Neuronal stem cell (in vitro differentiated cells): Measurements from ENCODE around the gene APLF.

ENCODE experiments used
- DNase-seq: peaks from one replicate; pipeline ENCODE4 v3.0.0-alpha.2; 2013; ENCODE audit warnings: low spot score
- H2AFZ ChIP-seq: one replicate; pipeline ENCODE4 v1.6.1; 2013; ENCODE audit warnings: mild to moderate bottlenecking, low read length, inconsistent platforms
- H2AK5ac ChIP-seq: 2 replicates; pipeline ENCODE4 v1.6.1; 2013; ENCODE audit warnings: low read depth, mild to moderate bottlenecking, inconsistent platforms, low read length, moderate library complexity, mixed read lengths
- H2BK120ac ChIP-seq: 2 replicates; pipeline ENCODE4 v1.6.1; 2013; ENCODE audit warnings: low read depth, mild to moderate bottlenecking, inconsistent platforms, low read length, moderate library complexity, mixed read lengths
- H2BK12ac ChIP-seq: one replicate; pipeline ENCODE4 v1.6.1; 2013; ENCODE audit warnings: low read length, inconsistent platforms
- H2BK15ac ChIP-seq: 2 replicates; pipeline ENCODE4 v1.6.1; 2013; ENCODE audit warnings: mild to moderate bottlenecking, low read length, inconsistent platforms, mixed read lengths
- H2BK5ac ChIP-seq: one replicate; pipeline ENCODE4 v1.6.1; 2013; ENCODE audit warnings: inconsistent platforms, mild to moderate bottlenecking, low read length, moderate library complexity
- H3K14ac ChIP-seq: one replicate; pipeline ENCODE4 v1.6.1; 2013; ENCODE audit warnings: low read length, inconsistent platforms
- H3K18ac ChIP-seq: 2 replicates; pipeline ENCODE4 v1.6.1; 2013; ENCODE audit warnings: low read length, inconsistent platforms
- H3K23ac ChIP-seq: 2 replicates; pipeline ENCODE4 v1.6.1; 2013; ENCODE audit warnings: low read depth, mild to moderate bottlenecking, mixed read lengths, low read length, inconsistent platforms; ENCODE audit not compliant: poor library complexity
- H3K27ac ChIP-seq: replicated peaks from 3 replicates; pipeline ENCODE4 v1.5.1; 2013; ENCODE audit warnings: low read length, inconsistent platforms
- H3K27me3 ChIP-seq, 3 experiments: 2 replicates each; pipeline ENCODE4 v1.6.1; 2013; ENCODE audit warnings: low read length in 3 of 3, mild to moderate bottlenecking in 2 of 3, inconsistent platforms in 1 of 3, low read depth in 1 of 3, mixed read lengths in 1 of 3, moderate library complexity in 1 of 3; ENCODE audit not compliant: control insufficient read depth in 3 of 3, insufficient read depth in 3 of 3
- H3K36me3 ChIP-seq, 2 donors: replicated peaks in 1 of 2; 2 replicates each; pipeline ENCODE4 v1.6.1; 2013; ENCODE audit warnings: low read length in 2 of 2; ENCODE audit not compliant: control insufficient read depth in 2 of 2, insufficient read depth in 2 of 2
- H3K4ac ChIP-seq: 2 replicates; pipeline ENCODE4 v1.6.1; 2013; ENCODE audit warnings: inconsistent platforms, mild to moderate bottlenecking, low read length, moderate library complexity
- H3K4me1 ChIP-seq, 2 donors: 1 replicate in 1 of 2; 2 replicates in 1 of 2; pipeline ENCODE4 v1.6.1; 2013; ENCODE audit warnings: low read length in 2 of 2, low read depth in 1 of 2; ENCODE audit not compliant: control insufficient read depth in 2 of 2, insufficient read depth in 1 of 2
- H3K4me2 ChIP-seq: one replicate; pipeline ENCODE4 v1.6.1; 2013; ENCODE audit warnings: mild to moderate bottlenecking, low read length, inconsistent platforms; ENCODE audit not compliant: insufficient read depth, poor library complexity, severe bottlenecking
- H3K4me3 ChIP-seq, 2 donors: 2 replicates each; pipeline ENCODE4 v1.5.1; 2013; ENCODE audit warnings: low read length in 2 of 2, mild to moderate bottlenecking in 2 of 2, inconsistent platforms in 1 of 2, moderate library complexity in 1 of 2
- H3K79me1 ChIP-seq: one replicate; pipeline ENCODE4 v1.6.1; 2013; ENCODE audit warnings: low read depth, mild to moderate bottlenecking, inconsistent platforms, low read length, moderate library complexity
- H3K9ac ChIP-seq: one replicate; pipeline ENCODE4 v1.6.1; 2013; ENCODE audit warnings: mild to moderate bottlenecking, low read depth, low read length, inconsistent platforms; ENCODE audit not compliant: poor library complexity
- H3K9me3 ChIP-seq, 2 donors: replicated peaks in 1 of 2; 2 replicates each; pipeline versions ENCODE3 to v1.6.1; 2013; ENCODE audit warnings: low read length in 2 of 2, mild to moderate bottlenecking in 2 of 2, inconsistent platforms in 1 of 2, low read depth in 1 of 2, mixed read lengths in 1 of 2, moderate library complexity in 1 of 2; ENCODE audit not compliant: control insufficient read depth in 2 of 2, insufficient read depth in 1 of 2
- H4K8ac ChIP-seq: one replicate; pipeline ENCODE4 v1.6.1; 2013; ENCODE audit warnings: low read depth, mild to moderate bottlenecking, inconsistent platforms, low read length, moderate library complexity
- H4K91ac ChIP-seq: one replicate; pipeline ENCODE4 v1.6.1; 2013; ENCODE audit warnings: low read length, low read depth, mild to moderate bottlenecking, inconsistent platforms; ENCODE audit not compliant: poor library complexity
- WGBS, 2 donors: extraction: QIAGEN DNeasy Blood & Tissue Kit; methylation state at CpG; one replicate each; pipeline ENCODE4 v1.1.7; 2013; ENCODE audit warnings: missing lambda C conversion rate in 2 of 2, mixed read lengths in 1 of 2; ENCODE audit not compliant: insufficient read length in 2 of 2, insufficient replicate concordance in 1 of 2; ENCODE audit errors: extremely low coverage in 2 of 2; 5-methylcytosine and 5-hydroxymethylcytosine counted together

Gene APLF

GRCh38 chr2:68458981-68459380 is 8.4 kb upstream of the APLF start:
- no peak overlapping the region for H3K4me3 ChIP-seq
- H3K36me3 ChIP-seq: no peaks in the 10 kb centered on the region
- no peak overlapping the region for H3K18ac ChIP-seq
- no peak overlapping the region for H4K8ac ChIP-seq
- no peak overlapping the region for H2BK120ac ChIP-seq
- no peak for DNase-seq
- no peaks in the 10 kb centered on the region for H3K79me1 ChIP-seq
- no peak overlapping the region for H3K23ac ChIP-seq
- no peaks in the 10 kb centered on the region for H3K4me1 ChIP-seq
- no peak overlapping the region for H3K9ac ChIP-seq
- no peak overlapping the region for H2AK5ac ChIP-seq
- no peak overlapping the region for H3K4me2 ChIP-seq
- no peak overlapping the region for H3K27ac ChIP-seq
- no peak overlapping the region for H2BK5ac ChIP-seq
- no peak overlapping the region for H3K14ac ChIP-seq
- H2BK12ac ChIP-seq: no peak overlapping the region
- no peak overlapping the region for H3K4ac ChIP-seq
- no peak overlapping the region for H4K91ac ChIP-seq
- H3K27me3 ChIP-seq: no peaks in the 10 kb centered on the region
- H2AFZ ChIP-seq: no peak overlapping the region
- no peaks in the 10 kb centered on the region for H3K9me3 ChIP-seq
- H2BK15ac ChIP-seq: no peak overlapping the region
- WGBS, 2 donors: no CpG with 5 or more reads among the region's 1 CpG

GRCh38 chr2:68463287-68463877 is 4.0 kb upstream of the APLF start:
- Histone ChIP-seq H3K9me3 (no peaks in the 10 kb centered on the region), H2AK5ac (no peak overlapping the region), H2BK5ac (no peak overlapping the region), H2BK12ac (no peak overlapping the region), H3K9ac (no peak overlapping the region), H3K36me3 (peaks cover 0 to 2% of the 10 kb centered on the region in 2 donors), H3K4me3 (no peak overlapping the region), H2BK15ac (no peak overlapping the region), H3K4me1 (peaks cover 3 to 5% of the 10 kb centered on the region in 2 donors), H2AFZ (no peak overlapping the region), H4K8ac (no peak overlapping the region), H3K27ac (no peak overlapping the region), H3K4me2 (no peak overlapping the region), H3K79me1 (no peaks in the 10 kb centered on the region), H3K4ac (no peak overlapping the region), H3K23ac (no peak overlapping the region), H3K14ac (no peak overlapping the region), H3K27me3 (no peaks in the 10 kb centered on the region), H2BK120ac (no peak overlapping the region), H4K91ac (no peak overlapping the region), H3K18ac (no peak overlapping the region)
- peak; percentile 53 for DNase-seq
- WGBS, 2 donors: no CpG with 5 or more reads among the region's 1 CpG

GRCh38 chr2:68464651-68465050 is 2.7 kb upstream of the APLF start:
- Histone ChIP-seq H3K9ac (no peak overlapping the region), H3K79me1 (no peaks in the 10 kb centered on the region), H2AK5ac (no peak overlapping the region), H2BK12ac (no peak overlapping the region), H2BK15ac (no peak overlapping the region), H4K8ac (no peak overlapping the region), H3K4ac (no peak overlapping the region), H3K4me1 (peaks cover 5 to 6% of the 10 kb centered on the region in 2 donors), H3K23ac (no peak overlapping the region), H2BK120ac (no peak overlapping the region), H3K18ac (no peak overlapping the region), H4K91ac (no peak overlapping the region), H2BK5ac (no peak overlapping the region), H3K36me3 (peaks cover 0 to 2% of the 10 kb centered on the region in 2 donors), H3K4me3 (no peak overlapping the region), H3K9me3 (no peaks in the 10 kb centered on the region), H3K4me2 (no peak overlapping the region), H3K27me3 (no peaks in the 10 kb centered on the region), H3K14ac (no peak overlapping the region), H3K27ac (no peak overlapping the region), H2AFZ (no peak overlapping the region)
- no CpG with 5 or more reads among the region's 5 CpGs for WGBS, 2 donors
- no peak for DNase-seq

GRCh38 chr2:68465081-68465916 is 2.1 kb upstream of the APLF start:
- H4K8ac ChIP-seq: no peak overlapping the region

More at GRCh38 chr2:68465081-68465916, 2.1 kb upstream of the APLF start:
- H4K91ac ChIP-seq: no peak overlapping the region
- peaks cover 0 to 2% of the 10 kb centered on the region in 2 donors for H3K36me3 ChIP-seq
- no peaks in the 10 kb centered on the region for H3K79me1 ChIP-seq
- no peak overlapping the region for H3K14ac ChIP-seq
- no peak overlapping the region for H2BK5ac ChIP-seq
- WGBS, 2 donors: no CpG with 5 or more reads among the region's 7 CpGs
- H3K4ac ChIP-seq: no peak overlapping the region
- no peak overlapping the region for H3K27ac ChIP-seq
- no peak overlapping the region for H2AFZ ChIP-seq
- peaks cover 5 to 6% of the 10 kb centered on the region in 2 donors for H3K4me1 ChIP-seq
- no peak for DNase-seq
- no peak overlapping the region for H2BK12ac ChIP-seq
- no peaks in the 10 kb centered on the region for H3K9me3 ChIP-seq
- no peak overlapping the region for H2BK15ac ChIP-seq
- no peak overlapping the region for H3K4me3 ChIP-seq
- no peak overlapping the region for H3K4me2 ChIP-seq
- no peak overlapping the region for H3K9ac ChIP-seq
- no peak overlapping the region for H2AK5ac ChIP-seq
- no peak overlapping the region for H3K23ac ChIP-seq
- H2BK120ac ChIP-seq: no peak overlapping the region
- no peak overlapping the region for H3K18ac ChIP-seq
- no peaks in the 10 kb centered on the region for H3K27me3 ChIP-seq
